Measurements from ENCODE around the gene SIGLEC5. TPM values are rescaled to one million over a fixed set of nuclear protein-coding genes. Genes with fewer than 3 reads are reported as not detected.
A peak's percentile ranks its signal among the peaks of the same experiment; 100 is the strongest.

SIGLEC5 gene
- total and polyA plus RNA-seq, 2 of the 13 experiments (the other 11 are each of a cell fraction or from before 2014, with no cell fraction given), result not detected

DNA sequence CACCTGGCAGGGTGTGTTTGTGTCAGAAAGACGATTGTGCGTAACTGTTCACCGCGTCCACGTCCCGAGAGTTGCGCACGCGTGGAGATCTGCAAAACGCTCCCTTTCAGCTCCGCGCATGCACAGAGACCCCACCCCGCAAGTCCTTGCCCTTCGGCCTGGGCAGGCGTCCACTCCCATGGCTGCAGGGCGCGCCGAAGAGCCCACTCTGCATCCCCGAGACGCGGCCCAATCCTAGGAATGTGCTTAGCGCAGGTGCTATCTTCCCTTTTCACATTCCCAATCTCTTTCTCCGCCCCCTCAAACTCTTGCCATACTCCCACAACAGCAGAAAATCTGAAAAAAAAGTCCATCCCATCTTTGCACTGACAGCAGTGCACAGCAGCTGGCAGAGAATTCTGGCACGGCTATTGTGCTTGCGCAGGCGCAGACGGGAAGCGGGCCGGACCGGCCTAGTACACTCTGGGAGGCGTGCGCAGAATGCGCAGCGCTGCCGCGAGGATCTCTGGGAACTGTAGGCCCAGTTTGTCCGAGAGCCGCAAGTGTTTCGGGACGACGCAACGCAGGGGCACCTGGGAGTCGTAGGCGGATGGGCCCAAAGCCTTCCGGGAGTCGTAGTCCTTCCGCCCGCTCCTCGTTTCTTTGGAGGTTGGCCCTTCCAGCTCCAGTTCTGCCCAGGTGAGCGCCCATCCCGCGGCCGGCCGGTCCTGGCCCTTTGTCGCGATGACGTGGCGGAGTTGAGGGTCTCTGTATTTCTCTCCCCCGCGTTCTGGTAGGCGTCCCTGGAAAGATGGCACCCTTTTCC, 36.0 kb downstream of the SIGLEC5 start (continued):
- 0 out of 2 replicates have a peak, but pooled peaks have one; percentile 50 for TF ChIP-seq KAT8 (CRISPR knock-in tag; IDR thresholded peaks at IDR 0.05)
- TF ChIP-seq, protein P1, sequence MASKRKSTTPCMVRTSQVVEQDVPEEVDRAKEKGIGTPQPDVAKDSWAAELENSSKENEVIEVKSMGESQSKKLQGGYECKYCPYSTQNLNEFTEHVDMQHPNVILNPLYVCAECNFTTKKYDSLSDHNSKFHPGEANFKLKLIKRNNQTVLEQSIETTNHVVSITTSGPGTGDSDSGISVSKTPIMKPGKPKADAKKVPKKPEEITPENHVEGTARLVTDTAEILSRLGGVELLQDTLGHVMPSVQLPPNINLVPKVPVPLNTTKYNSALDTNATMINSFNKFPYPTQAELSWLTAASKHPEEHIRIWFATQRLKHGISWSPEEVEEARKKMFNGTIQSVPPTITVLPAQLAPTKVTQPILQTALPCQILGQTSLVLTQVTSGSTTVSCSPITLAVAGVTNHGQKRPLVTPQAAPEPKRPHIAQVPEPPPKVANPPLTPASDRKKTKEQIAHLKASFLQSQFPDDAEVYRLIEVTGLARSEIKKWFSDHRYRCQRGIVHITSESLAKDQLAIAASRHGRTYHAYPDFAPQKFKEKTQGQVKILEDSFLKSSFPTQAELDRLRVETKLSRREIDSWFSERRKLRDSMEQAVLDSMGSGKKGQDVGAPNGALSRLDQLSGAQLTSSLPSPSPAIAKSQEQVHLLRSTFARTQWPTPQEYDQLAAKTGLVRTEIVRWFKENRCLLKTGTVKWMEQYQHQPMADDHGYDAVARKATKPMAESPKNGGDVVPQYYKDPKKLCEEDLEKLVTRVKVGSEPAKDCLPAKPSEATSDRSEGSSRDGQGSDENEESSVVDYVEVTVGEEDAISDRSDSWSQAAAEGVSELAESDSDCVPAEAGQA (IDR thresholded peaks at IDR 0.05; ENCODE audit: low read depth), result 0 out of 2 replicates have a peak, but pooled peaks have one; percentile 42
- TF ChIP-seq, protein P1 (CRISPR knock-in tag; IDR thresholded peaks at IDR 0.05; ENCODE audit: borderline replicate concordance), result no peak
- no peak for TF ChIP-seq GFI1 (CRISPR knock-in tag; IDR thresholded peaks at IDR 0.05; ENCODE audit: borderline replicate concordance)
- no peak for TF ChIP-seq SRSF1 (optimal IDR thresholded peaks at IDR 0.05; ENCODE audit: low read depth, low read length)
- TF ChIP-seq, protein P2, sequence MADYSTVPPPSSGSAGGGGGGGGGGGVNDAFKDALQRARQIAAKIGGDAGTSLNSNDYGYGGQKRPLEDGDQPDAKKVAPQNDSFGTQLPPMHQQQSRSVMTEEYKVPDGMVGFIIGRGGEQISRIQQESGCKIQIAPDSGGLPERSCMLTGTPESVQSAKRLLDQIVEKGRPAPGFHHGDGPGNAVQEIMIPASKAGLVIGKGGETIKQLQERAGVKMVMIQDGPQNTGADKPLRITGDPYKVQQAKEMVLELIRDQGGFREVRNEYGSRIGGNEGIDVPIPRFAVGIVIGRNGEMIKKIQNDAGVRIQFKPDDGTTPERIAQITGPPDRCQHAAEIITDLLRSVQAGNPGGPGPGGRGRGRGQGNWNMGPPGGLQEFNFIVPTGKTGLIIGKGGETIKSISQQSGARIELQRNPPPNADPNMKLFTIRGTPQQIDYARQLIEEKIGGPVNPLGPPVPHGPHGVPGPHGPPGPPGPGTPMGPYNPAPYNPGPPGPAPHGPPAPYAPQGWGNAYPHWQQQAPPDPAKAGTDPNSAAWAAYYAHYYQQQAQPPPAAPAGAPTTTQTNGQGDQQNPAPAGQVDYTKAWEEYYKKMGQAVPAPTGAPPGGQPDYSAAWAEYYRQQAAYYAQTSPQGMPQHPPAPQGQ (CRISPR knock-in tag; IDR thresholded peaks at IDR 0.05; ENCODE audit: borderline replicate concordance), result no peak
- peak; percentile 52 for TF ChIP-seq GABPA (IDR thresholded peaks at IDR 0.05; ENCODE audit: low read depth, low read length)
- TF ChIP-seq GABPA (CRISPR knock-in tag; IDR thresholded peaks at IDR 0.05; ENCODE audit: low read depth), result peak; percentile 86
- TF ChIP-seq FLYWCH1 (CRISPR knock-in tag; IDR thresholded peaks at IDR 0.05), result no peak
- TF ChIP-seq JDP2 (CRISPR knock-in tag; IDR thresholded peaks at IDR 0.05; ENCODE audit: borderline replicate concordance), result no peak
- TF ChIP-seq ZFP62 (CRISPR knock-in tag; IDR thresholded peaks at IDR 0.05), result no peak
- TF ChIP-seq, protein P3, sequence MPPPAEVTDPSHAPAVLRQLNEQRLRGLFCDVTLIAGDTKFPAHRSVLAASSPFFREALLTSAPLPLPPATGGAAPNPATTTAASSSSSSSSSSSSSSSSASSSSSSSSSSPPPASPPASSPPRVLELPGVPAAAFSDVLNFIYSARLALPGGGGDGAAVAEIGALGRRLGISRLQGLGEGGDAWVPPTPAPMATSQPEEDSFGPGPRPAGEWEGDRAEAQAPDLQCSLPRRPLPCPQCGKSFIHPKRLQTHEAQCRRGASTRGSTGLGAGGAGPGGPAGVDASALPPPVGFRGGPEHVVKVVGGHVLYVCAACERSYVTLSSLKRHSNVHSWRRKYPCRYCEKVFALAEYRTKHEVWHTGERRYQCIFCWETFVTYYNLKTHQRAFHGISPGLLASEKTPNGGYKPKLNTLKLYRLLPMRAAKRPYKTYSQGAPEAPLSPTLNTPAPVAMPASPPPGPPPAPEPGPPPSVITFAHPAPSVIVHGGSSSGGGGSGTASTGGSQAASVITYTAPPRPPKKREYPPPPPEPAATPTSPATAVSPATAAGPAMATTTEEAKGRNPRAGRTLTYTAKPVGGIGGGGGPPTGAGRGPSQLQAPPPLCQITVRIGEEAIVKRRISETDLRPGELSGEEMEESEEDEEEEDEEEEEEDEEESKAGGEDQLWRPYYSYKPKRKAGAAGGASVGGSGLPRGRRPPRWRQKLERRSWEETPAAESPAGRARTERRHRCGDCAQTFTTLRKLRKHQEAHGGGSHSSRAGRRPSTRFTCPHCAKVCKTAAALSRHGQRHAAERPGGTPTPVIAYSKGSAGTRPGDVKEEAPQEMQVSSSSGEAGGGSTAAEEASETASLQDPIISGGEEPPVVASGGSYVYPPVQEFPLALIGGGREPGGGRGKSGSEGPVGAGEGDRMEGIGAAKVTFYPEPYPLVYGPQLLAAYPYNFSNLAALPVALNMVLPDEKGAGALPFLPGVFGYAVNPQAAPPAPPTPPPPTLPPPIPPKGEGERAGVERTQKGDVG (CRISPR knock-in tag; IDR thresholded peaks at IDR 0.05; ENCODE audit: borderline replicate concordance), result no peak
- TF ChIP-seq ZKSCAN8 (CRISPR knock-in tag; IDR thresholded peaks at IDR 0.05; ENCODE audit: borderline replicate concordance), result no peak
- no peak for TF ChIP-seq FOXP1 (IDR thresholded peaks at IDR 0.05)
- no peak for TF ChIP-seq FOXP1 (CRISPR knock-in tag; IDR thresholded peaks at IDR 0.05)
- TF ChIP-seq NONO (IDR thresholded peaks at IDR 0.05), result no peak
- TF ChIP-seq NONO (CRISPR knock-in tag; conservative IDR thresholded peaks at IDR 0.05), result peak; percentile 75; the same call in 1 of the 2 replicates
- TF ChIP-seq, protein P4, sequence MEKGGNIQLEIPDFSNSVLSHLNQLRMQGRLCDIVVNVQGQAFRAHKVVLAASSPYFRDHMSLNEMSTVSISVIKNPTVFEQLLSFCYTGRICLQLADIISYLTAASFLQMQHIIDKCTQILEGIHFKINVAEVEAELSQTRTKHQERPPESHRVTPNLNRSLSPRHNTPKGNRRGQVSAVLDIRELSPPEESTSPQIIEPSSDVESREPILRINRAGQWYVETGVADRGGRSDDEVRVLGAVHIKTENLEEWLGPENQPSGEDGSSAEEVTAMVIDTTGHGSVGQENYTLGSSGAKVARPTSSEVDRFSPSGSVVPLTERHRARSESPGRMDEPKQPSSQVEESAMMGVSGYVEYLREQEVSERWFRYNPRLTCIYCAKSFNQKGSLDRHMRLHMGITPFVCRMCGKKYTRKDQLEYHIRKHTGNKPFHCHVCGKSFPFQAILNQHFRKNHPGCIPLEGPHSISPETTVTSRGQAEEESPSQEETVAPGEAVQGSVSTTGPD (CRISPR knock-in tag; IDR thresholded peaks at IDR 0.05), result no peak
